HT1080 (cell line): ENCODE data around the gene MARCKSL1. TPM values are rescaled to one million over a fixed set of nuclear protein-coding genes. Genes with fewer than 3 reads are reported as not detected.
"Not testable (repeated sequence)": the region's sequence is repeated elsewhere in the genome, so short reads cannot be mapped to it uniquely, and the experiment has no call there.

ENCODE experiments used
- DNase-seq: peaks from one replicate; pipeline ENCODE4 v3.0.0-alpha.2; 2015; ENCODE audit warnings: low read depth
- total RNA-seq: library from RNA; depleted of rRNA; stranded (reverse); fragments of >200 nt; shearing (Covaris generic); gene quantifications from 2 replicates; pipeline ENCODE4 v1.2.3, GENCODE V29; 2014

MARCKSL1 gene
- total RNA-seq, 1 experiment from 2014 or later: 127 TPM

DNA sequence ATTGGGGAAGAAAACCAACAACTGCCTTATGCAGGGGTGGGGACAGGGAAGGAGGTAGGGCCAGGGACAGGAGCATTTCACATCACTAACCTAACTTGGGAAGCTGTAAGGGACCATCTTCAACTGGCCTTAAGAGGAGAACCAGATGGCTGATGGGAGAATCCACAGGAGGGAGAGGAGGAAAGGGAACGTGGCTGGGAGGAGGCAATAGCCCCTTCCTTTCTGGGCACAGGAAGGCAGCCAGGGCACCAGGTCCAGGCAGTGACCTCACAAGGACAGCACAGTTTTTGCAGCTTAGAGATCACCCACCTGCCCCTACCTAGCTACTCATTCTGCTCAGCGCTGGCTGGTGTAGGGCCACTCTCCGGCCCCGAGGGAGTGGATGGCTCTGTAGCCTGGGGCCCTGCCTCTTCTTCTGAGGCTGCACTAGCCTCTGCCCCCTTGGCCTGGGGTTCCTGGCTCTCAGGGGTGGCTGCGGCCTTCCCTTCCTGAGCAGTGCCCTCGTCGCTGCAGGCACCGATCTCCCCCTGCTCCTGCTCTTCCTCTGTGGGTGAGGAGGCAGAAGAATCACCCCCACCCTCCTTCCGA lies 1.7 kb downstream of the MARCKSL1 start:
- no peak for DNase-seq

DNA sequence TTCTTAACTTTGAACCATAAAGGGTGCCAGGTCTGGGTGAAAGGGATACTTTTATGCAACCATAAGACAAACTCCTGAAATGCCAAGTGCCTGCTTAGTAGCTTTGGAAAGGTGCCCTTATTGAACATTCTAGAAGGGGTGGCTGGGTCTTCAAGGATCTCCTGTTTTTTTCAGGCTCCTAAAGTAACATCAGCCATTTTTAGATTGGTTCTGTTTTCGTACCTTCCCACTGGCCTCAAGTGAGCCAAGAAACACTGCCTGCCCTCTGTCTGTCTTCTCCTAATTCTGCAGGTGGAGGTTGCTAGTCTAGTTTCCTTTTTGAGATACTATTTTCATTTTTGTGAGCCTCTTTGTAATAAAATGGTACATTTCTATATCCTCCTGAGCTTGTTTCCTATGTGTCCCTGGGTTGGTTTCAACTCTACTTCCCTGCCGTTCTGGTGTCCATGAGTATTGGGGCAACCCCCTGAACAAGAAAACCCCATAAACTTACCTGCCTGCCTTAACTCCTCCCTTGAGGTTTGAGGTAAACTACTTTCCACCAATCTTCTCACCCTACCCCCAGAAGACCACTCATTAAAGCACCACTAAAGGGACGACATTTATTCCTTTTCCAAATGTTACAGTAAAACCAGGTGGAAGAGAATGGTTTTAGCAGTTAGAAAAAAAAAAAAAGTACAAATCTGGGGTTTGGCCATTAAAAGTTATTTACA lies 2.6 kb downstream of the MARCKSL1 start:
- DNase-seq: no peak

DNA sequence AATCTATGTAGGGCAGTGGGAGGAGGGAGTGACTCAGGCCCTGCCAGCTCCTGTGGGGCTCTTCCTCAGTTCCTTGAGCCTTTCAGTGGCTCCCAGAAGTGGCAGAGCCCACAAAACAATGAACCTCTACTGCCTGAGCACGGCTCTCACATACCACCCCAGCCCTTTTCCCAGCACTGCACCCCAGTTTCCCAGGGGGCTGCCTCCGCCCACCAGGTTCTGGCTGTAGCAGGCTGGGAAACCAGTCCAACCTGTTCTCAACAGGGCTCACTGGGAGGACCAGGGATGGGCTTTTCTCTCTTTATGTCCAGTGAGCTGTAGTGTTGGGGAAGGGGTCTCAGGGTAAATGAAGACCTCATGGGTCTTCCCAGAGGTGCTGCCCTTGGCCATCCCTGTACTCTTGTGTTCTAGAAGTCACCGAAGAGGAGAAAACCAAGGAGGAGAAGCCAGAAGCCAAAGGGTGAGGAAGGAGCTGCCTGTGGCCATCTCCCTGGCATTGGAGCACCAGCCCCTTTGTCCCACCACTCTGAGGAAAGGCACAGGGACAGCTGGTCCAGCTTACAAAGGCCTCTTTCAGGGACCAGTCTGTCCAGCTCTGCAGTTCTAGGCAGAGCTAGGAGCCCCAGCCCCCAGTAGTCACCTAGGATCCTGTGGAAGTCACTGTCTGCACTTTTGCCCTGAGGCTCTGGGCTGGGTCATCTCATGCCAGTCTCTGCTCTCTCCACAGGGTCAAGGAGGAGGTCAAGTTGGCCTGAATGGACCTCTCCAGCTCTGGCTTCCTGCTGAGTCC lies 3.5 kb downstream of the MARCKSL1 start:
- DNase-seq: no peak

DNA sequence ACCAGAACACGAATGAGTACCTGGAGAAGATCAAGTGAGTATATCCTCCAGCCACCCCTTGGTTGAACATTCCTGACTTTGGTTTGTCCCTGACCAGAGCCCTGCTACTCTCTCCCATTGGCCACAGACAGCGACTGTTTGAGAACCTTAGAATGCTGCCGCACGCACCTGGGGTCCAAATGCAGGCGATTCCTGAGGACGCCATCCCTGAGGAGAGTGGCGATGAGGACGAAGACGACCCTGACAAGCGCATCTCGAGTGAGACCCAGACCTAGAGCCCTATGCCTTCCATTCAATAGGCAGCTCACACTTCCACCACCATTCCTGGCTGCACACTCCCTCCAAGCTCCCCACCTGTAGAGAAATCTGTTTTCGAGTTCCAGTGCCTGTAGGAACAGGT lies 4.5 kb downstream of the MARCKSL1 start:
- no peak for DNase-seq

DNA sequence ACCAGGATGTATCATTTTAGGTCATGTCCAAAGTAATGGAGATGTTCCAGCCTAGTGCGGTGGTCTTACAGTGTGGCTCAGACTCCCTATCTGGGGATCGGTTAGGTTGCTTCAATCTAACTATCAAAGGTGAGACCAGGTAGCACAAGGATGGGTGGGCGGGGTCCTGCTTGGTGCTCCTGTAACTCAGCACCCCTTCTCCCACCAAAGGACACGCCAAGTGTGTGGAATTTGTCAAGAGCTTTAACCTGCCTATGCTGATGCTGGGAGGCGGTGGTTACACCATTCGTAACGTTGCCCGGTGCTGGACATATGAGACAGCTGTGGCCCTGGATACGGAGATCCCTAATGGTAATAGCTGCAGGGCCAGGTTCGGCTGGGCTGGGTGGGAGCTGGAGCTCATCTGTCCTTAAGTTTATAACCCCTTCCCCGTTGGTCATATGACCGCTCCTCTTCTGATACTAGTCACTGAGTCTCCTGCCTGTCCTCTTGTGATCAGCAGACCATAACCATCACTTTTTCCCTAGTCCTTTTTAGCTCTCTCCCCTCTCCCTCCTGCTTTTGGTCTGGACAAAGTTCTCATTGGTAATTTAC lies 5.4 kb downstream of the MARCKSL1 start:
- no peak for DNase-seq

DNA sequence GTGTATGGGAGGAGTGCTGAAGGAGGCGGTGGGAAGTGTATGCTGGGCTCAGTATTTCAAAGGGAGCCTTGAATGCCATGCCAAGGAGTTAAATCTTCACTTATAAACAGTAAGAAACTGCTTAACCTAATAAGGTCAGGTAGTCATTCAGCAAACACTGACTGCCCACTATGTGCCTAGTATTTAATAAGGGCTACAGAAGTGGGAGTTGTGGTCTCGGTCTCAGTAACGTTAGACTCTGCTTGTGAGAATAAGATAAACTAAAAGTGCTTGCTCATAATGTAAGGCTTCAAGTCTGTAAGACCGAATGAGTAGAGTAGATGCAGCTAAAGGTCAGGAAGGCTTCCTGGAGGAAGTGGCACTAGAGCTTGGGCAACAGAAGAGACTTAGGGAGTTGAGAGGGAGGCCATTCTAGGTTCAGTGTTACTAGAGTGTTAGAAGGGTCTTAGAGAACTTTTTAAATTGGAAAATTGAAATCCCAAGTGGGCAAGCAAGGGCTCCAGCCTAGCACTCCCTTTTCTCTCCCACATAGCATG lies 6.0 kb downstream of the MARCKSL1 start:
- no peak for DNase-seq

DNA sequence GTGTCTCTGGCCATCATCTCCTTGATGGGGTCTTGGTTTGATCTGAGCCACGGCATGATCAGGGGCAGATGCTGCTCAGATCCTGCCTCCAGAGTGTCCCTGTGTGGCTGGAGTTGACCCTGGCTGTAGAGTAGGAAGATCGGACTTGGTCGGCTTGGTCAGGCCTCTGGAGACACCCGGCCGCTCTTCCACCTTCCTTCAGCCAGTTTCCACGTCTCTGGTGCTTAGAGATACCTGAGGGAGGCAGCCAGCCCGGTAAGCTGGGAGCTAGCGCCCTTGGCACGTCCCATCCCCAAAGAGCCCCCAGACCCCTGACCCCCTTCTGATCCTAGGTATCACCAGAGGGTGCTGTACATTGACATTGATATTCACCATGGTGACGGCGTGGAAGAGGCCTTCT lies 8.8 kb downstream of the MARCKSL1 start:
- no peak for DNase-seq

DNA sequence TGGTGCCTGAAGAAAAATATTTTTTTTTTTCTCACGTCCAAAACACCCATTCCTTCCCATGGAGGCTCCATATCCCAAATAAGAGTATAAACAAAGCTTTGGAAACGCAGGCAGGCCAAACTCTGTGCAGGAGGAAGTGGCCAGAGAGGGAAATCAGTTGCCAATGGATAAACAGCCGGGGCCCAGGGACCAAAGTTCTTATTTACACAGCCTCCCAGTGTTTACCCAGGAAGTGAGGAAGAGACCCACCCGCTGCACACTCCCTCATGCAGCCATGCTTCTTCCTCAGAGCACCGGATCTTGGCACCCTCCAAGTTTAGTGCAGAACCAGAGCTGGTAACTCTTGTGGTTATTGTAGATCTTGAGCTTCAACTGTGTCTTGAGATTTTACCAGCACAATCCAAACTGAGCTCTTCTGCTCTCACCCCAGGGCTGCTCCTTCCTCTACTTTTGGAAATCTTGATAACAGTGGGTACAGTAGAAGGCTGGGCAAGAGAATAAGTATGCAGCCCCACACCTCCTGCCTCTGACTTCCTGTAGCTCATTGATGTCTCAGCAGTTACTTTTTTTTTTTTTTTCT lies 14.2 kb downstream of the MARCKSL1 start:
- DNase-seq: peak; percentile 70

DNA sequence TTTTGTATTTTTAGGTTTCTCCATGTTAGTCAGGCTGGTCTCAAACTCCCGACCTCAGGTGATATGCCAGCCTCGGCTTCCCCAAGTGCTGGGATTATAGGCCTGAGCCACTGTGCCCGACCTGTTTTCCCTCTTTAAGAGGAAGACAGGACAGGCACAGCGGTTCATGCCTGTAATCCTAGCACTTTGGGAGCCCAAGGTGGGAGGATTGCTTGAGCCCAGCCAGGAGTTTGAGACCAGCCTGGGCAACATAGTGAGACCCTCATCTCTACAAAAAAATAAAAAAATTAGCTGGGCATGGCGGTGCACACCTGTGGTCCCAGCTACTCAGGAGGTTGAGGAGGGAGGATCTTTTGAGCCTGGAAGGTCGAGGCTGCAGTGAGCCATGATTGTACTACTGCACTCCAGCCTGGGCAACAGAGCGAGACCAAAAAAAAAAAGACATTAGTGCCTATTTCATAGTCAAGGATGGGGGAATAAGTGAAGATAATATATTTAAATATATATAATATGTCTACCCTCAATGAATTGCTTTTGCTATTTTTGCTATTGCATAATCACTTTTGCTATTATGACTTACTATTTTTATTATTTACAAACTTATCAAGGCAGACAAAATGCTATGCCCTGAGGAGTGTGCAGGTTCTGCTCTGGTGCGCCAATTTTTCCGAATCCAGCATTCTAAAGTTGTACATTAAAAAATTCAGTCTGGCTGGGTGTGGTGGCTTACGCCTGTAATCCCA lies 17.7 kb downstream of the MARCKSL1 start:
- no peak for DNase-seq

DNA sequence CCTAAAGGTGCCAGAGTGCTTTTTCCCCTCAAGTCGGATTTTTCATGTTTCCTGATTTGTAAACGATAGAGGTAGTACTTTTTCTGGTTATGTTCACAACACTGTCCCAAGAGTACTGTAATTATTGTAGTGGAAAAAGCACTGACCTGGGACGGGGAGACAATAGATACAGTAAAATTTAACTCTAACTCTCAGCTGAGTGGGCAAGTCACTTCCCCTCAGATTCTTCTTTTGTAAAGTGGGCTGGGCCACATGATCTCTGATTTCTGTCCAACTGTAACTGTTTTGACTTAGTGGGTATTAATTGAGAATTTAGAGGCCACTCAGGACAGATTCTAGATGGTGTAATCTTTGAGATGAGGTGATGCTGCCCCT lies 19.1 kb downstream of the MARCKSL1 start:
- DNase-seq: no peak

DNA sequence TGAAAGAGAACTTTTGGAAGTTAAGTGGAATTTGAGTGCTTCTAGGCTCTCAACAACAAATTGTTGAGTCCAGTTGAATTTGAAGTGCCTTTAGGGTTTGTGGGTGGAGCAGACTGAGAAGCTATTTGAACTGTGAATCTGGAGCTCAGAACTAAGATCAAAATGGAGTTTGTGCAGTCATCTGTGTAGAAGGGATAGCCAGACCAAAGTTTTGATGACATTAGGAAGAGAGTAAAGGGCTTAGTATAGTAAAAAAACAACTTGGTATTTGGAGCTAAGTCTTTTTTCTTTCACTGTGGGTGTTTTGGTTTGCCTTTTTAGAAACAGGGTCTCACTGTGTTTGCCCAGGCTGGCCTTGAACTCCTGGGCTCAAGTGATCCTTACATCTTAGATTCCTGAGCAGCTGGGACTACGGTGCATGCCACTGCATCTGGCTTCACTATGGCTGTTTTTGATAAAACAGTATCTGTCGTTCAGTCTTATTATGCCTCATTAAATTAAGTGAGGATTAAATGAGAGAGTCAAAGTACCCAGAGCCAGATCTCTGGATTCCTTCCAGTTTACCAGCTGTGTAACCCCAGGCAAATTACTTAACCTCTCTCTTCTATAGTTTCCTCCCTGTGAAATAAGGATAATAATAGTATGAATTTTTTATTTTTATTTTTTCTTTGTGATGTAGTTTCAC lies 24.2 kb downstream of the MARCKSL1 start:
- DNase-seq: no peak

DNA sequence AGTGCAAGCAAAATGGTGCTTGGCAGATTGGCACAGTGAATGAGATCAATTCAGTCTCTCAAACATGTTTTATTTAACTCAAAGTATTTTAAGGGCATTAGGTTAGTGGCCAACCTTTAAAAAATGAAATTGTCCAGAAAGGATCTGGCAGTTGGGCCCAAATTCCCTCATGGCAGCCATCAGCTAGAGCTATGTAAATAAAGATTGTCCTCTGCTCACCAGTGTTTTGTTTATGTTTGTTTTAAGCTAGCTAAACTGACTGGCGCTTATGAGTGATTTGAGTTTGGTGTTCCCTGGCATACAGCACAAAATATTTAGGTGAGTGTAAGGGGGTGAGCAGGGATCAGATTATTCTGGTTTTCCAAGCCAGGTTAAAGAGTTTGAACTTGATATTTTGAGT lies 26.1 kb downstream of the MARCKSL1 start:
- no peak for DNase-seq

DNA sequence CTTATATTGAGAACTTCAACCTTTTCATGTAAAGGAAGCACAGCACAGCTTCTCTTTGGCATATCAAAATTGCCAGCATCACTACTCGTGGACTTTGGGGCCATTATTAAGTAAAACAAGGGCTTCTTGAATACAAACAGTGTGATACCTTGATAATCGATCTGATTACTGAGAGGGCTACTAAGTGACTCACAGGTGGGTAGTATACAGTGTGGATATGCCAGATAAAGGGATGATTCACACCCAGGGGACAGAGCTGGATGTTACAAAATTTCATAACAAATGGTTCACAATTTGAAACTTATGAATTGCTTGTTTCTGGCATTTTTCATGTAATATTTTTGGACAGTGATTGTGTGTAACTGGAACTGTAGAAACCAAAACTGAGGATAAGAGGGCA lies 28.7 kb downstream of the MARCKSL1 start:
- DNase-seq: no peak

DNA sequence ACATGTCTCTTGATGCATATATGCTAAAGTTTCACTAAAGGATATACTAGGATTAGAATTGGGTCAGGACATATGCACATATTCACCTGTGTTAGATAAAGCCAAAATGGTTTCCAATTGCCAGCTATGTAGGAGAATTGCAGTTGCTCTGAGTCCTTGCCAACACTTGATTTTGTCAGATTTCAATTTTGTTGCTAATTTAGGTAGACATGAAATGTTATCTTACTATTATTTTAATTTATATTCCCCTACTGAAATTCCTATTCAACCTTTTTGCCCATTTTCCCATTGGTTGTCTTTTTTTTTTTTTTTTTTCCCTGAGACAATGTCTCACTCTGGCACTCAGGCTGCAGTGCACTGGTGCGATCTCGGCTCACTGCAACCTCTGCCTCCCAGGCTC lies 30.7 kb downstream of the MARCKSL1 start:
- no peak for DNase-seq

DNA sequence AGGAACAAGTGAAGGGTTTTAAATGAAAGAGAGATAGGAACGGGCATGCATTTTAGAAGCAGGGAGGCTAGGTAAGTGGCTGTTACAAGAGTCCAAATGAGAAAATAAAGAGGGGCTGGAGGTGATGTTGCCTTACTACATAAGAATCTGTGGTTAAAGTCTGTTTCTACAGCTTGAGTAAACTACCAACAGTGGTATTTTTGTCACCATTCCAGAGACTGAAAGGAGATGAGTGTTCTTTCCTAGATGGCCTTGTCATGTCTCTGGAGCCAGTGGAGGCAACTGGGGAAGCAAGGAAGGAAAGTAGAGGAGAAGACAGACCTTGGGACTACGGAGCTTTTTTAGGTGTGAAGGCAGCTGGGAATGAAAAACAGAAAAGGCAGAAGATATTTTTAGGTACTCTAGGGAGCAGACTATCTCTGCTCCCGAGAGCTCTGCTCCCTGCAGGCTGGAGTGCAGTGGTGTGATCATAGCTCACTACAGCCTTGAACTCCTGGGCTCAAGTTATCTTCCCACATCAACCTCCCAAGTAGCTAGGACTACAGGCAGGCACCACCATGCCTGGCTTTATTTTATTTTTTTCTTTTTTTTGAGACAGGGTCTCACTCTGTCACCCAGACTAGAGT lies 31.9 kb downstream of the MARCKSL1 start:
- DNase-seq: no peak

DNA sequence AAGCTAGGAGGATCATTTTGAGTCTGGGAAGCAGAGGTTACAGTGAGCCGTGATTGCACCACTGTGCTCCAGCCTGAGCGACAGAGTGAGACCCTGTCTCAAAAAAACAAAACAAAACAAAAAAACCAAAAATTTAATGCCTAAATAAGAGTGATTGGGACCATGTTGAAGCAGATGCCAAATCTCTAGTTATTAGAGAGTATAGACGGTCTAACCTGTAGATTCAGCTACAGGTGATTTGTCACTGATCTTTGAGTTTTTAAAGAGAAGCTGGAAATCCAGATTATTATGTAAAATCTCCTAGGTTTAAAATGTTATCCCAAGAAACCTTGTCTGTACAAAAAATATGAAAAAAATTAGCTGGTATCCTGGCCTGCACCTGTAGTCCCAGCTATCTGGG lies 32.7 kb downstream of the MARCKSL1 start:
- no peak for DNase-seq

DNA sequence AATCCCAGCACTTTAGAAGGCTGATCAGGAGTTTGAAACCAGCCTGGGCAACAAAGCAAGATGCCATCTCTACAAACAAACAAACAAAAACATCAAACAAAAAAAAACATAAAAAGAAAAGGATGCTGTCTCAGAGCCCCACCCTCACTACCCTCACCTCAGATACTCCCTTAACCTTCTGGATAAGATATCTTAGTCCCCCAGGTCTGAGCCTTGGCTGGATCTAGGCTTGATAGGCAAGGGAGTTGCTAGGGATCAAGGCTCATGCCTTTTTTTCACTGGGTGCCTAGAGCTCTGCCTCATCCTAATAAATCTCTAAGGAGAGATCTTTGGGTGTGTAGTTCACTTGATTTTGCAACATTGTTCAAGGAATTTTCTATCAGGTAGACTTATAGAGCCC lies 36.7 kb downstream of the MARCKSL1 start:
- no peak for DNase-seq

DNA sequence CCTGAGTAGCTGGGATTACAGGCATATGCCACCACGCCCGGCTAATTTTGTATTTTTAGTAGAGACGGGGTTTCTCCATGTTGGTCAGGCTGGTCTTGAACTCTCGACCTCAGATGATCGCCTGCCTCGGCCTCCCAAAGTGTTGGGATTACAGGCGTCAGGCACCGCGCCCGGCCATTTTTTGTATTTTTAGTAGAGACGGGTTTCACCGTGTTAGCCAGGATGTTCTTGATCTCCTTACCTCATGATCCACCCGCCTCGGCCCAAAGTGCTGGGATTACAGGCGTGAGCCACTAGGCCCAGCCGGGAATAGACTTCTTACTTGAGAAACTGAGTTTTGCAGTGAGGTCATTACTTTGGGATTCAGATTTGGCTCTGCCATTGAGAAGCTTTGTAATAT lies 37.8 kb downstream of the MARCKSL1 start:
- DNase-seq: not testable (repeated sequence)

DNA sequence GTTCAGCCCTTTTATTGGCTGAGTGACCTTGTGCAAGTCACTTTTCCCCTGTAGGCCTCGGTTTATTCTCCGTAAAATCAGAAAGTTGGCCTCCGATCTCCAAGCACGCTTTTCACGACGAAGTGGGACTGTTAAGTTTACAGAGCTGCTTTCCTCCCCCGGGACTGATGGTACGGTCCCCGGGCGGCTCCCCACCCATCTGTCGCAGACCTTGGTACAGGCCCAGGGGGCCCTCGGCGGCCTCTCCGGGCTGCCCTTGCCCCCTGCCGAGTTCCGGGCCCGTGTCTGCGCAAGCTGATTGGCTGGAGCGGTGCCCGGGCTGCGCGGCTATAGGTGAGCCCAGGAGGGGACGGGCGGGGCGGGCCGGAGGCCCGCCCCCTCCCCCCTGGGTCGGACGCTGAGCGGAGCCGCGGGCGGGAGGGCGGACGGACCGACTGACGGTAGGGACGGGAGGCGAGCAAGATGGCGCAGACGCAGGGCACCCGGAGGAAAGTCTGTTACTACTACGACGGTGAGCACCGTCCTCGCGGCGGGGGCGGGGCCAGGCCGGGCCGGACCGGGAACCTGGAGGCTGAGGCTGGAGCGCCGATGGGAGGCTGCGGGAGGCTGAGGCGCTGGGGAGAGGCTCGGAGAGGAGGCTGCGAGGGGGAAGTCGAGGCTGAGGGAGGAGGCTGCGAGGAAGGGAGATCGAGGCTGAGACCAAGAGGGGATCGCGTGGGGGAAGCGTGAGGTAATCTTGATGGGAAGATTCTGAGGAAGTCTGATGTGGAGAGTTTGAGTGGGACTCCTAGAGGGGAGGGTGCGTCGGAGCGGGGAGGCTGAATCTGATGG lies 44.1 kb downstream of the MARCKSL1 start, which contains the start of gene HDAC1:
Gene HDAC1, plus strand, starts transcription at position 376 of the 831 bp plus-strand sequence. Its CDS starts 87 bp downstream, at position 463.
- DNase-seq: peak; percentile 95
